Subcutaneous abdominal adipose tissue (tissue), 5 donors: ENCODE measurements around the gene GRAMD4.

Experiments
- H3K27ac ChIP-seq: one replicate; pipeline ENCODE4 v1.7.0; 2013; ENCODE audit warnings: low read depth, mild to moderate bottlenecking, inconsistent platforms, low read length, moderate library complexity
- H3K27me3 ChIP-seq, 5 donors: one replicate each; pipeline ENCODE4 v1.7.0; 2013; ENCODE audit warnings: low read length in 5 of 5, inconsistent platforms in 1 of 5; ENCODE audit not compliant: control insufficient read depth in 5 of 5, insufficient read depth in 4 of 5
- H3K36me3 ChIP-seq, 5 donors: one replicate each; pipeline ENCODE4 v1.7.0; 2013; ENCODE audit warnings: low read length in 5 of 5; ENCODE audit not compliant: control insufficient read depth in 5 of 5, insufficient read depth in 5 of 5
- H3K4me1 ChIP-seq, 5 donors: one replicate each; pipeline ENCODE4 v1.7.0; 2013; ENCODE audit warnings: low read length in 5 of 5, mild to moderate bottlenecking in 3 of 5, moderate library complexity in 1 of 5; ENCODE audit not compliant: control insufficient read depth in 5 of 5, insufficient read depth in 5 of 5
- H3K4me3 ChIP-seq, 5 donors: one replicate each; pipeline ENCODE4 v1.7.0; 2013; ENCODE audit warnings: low read length in 5 of 5, low read depth in 1 of 5
- H3K9ac ChIP-seq, 5 donors: one replicate each; pipeline ENCODE4 v1.7.0; 2013; ENCODE audit warnings: low read length in 5 of 5, mild to moderate bottlenecking in 4 of 5, moderate library complexity in 3 of 5
- H3K9me3 ChIP-seq, 5 donors: one replicate each; pipeline ENCODE4 v1.7.0; 2013; ENCODE audit warnings: low read length in 5 of 5; ENCODE audit not compliant: control insufficient read depth in 5 of 5
- donor health status: healthy.
- donor health status: healthy.
- donor health status: healthy.
- donor health status: healthy.
- donor health status: healthy.

GRAMD4 gene

GRCh38 chr22:46663001-46663400 lies 42.8 kb downstream of the GRAMD4 start:
- Histone ChIP-seq H3K36me3 (peaks cover 0 to 91% (median 68%) of the 10 kb centered on the region in 5 donors), H3K27ac (no peak overlapping the region), H3K4me1 (no peaks in the 10 kb centered on the region), H3K9ac (no peak overlapping the region), H3K4me3 (no peak overlapping the region), H3K9me3 (no peaks in the 10 kb centered on the region), H3K27me3 (no peaks in the 10 kb centered on the region)

- Histone ChIP-seq H3K4me3 (no peak overlapping the region), H3K36me3 (peaks cover 0 to 94% (median 73%) of the 10 kb centered on the region in 5 donors), H3K4me1 (no peaks in the 10 kb centered on the region), H3K9me3 (no peaks in the 10 kb centered on the region), H3K9ac (no peak overlapping the region), H3K27me3 (no peaks in the 10 kb centered on the region), H3K27ac (no peak overlapping the region)
Measured at GRCh38 chr22:46663436-46664100, 43.4 kb downstream of the GRAMD4 start.

GRCh38 chr22:46664301-46664855 lies 44.2 kb downstream of the GRAMD4 start:
- Histone ChIP-seq H3K4me1 (no peaks in the 10 kb centered on the region), H3K27me3 (no peaks in the 10 kb centered on the region), H3K4me3 (no peak overlapping the region), H3K9ac (no peak overlapping the region), H3K9me3 (no peaks in the 10 kb centered on the region), H3K27ac (no peak overlapping the region), H3K36me3 (peaks cover 0 to 95% (median 73%) of the 10 kb centered on the region in 5 donors)

GRCh38 chr22:46665151-46665695 lies 45.0 kb downstream of the GRAMD4 start:
- H3K4me1 ChIP-seq = no peaks in the 10 kb centered on the region
- no peaks in the 10 kb centered on the region for H3K27me3 ChIP-seq
- no peak overlapping the region for H3K27ac ChIP-seq
- H3K9me3 ChIP-seq = no peaks in the 10 kb centered on the region
- peaks cover 0 to 92% (median 76%) of the 10 kb centered on the region in 5 donors for H3K36me3 ChIP-seq
- H3K9ac ChIP-seq = no peak overlapping the region
- no peak overlapping the region for H3K4me3 ChIP-seq

- Histone ChIP-seq H3K36me3 (peaks cover 0 to 95% (median 78%) of the 10 kb centered on the region in 5 donors), H3K9ac (no peak overlapping the region), H3K9me3 (no peaks in the 10 kb centered on the region), H3K4me3 (no peak overlapping the region), H3K4me1 (no peaks in the 10 kb centered on the region), H3K27ac (no peak overlapping the region), H3K27me3 (no peaks in the 10 kb centered on the region)
Measured at GRCh38 chr22:46665751-46666280, 45.6 kb downstream of the GRAMD4 start.

DNA sequence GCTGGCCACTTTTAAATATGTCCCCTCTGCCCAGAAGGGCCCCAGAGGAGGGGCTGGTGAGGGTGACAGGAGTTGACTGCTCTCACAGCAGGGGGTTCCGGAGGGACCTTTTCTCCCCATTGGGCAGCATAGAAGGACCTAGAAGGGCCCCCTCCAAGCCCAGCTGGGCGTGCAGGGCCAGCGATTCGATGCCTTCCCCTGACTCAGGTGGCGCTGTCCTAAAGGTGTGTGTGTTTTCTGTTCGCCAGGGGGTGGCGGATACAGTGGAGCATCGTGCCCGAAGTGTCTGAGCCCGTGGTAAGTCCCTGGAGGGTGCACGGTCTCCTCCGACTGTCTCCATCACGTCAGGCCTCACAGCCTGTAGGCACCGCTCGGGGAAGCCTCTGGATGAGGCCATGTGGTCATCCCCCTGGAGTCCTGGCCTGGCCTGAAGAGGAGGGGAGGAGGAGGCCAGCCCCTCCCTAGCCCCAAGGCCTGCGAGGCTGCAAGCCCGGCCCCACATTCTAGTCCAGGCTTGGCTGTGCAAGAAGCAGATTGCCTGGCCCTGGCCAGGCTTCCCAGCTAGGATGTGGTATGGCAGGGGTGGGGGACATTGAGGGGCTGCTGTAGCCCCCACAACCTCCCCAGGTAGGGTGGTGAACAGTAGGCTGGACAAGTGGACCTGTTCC lies 46.5 kb downstream of the GRAMD4 start:
- Histone ChIP-seq H3K4me1 (no peaks in the 10 kb centered on the region), H3K27ac (no peak overlapping the region), H3K9me3 (no peaks in the 10 kb centered on the region), H3K27me3 (no peaks in the 10 kb centered on the region), H3K9ac (no peak overlapping the region), H3K36me3 (peaks cover 0 to 91% (median 75%) of the 10 kb centered on the region in 5 donors), H3K4me3 (no peak overlapping the region)

GRCh38 chr22:46667245-46667623 lies 47.0 kb downstream of the GRAMD4 start:
- Histone ChIP-seq H3K9ac (no peak overlapping the region), H3K27me3 (no peaks in the 10 kb centered on the region), H3K36me3 (peaks cover 0 to 86% (median 74%) of the 10 kb centered on the region in 5 donors), H3K4me1 (no peaks in the 10 kb centered on the region), H3K4me3 (no peak overlapping the region), H3K27ac (no peak overlapping the region), H3K9me3 (no peaks in the 10 kb centered on the region)

GRCh38 chr22:46668116-46668515 lies 47.9 kb downstream of the GRAMD4 start:
- Histone ChIP-seq H3K36me3 (peaks cover 0 to 77% (median 68%) of the 10 kb centered on the region in 5 donors), H3K9me3 (no peaks in the 10 kb centered on the region), H3K9ac (no peak overlapping the region), H3K4me1 (peaks cover 0 to 5% (median 0%) of the 10 kb centered on the region in 5 donors), H3K4me3 (no peak overlapping the region), H3K27ac (no peak overlapping the region), H3K27me3 (no peaks in the 10 kb centered on the region)

- Histone ChIP-seq H3K36me3 (peaks cover 0 to 77% (median 64%) of the 10 kb centered on the region in 5 donors), H3K4me1 (peaks cover 0 to 16% (median 7%) of the 10 kb centered on the region in 5 donors), H3K4me3 (no peak overlapping the region), H3K9me3 (no peaks in the 10 kb centered on the region), H3K9ac (no peak overlapping the region), H3K27ac (no peak overlapping the region), H3K27me3 (no peaks in the 10 kb centered on the region)
Measured at GRCh38 chr22:46669201-46669600, 49.0 kb downstream of the GRAMD4 start.
